GM18517 (cell line): Measurements from ENCODE around the gene NACC1.

ENCODE experiments used
- ATAC-seq: cut with Tn5 transposase; IDR thresholded peaks from one replicate; pipeline ENCODE4 v1.9.1; 2021; ENCODE audit warnings: mild to moderate bottlenecking, moderate library complexity; ENCODE audit not compliant: unreplicated experiment

The NACC1 gene

DNA sequence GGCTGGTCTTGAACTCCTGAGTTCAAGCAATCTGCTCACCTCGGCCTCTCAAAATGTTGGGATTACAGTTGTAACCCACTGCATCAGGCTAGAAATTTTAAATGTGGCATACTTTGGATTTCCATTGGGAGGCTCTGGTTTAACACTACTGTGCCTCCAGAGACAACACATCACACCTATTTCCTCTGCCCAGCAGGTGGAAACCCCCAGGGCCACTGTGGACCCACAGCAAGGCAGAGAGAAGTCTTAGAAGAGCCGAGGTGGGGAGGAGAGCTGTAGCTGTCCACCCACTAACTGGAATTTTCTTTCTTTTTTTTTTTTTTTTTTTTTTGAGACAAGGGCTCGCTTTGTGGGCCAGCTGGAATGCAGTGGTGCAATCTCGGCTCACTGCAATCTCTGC is 71.5 kb downstream of the NACC1 start:
- ATAC-seq, result no peak
